Prostate gland (tissue), 2 donors: ENCODE data around the gene MYOCD. TPM values are rescaled to one million over a fixed set of nuclear protein-coding genes. Genes with fewer than 3 reads are reported as not detected.

Source experiments
- DNase-seq: peaks from one replicate; pipeline ENCODE4 v3.0.0-alpha.2; 2019; ENCODE audit warnings: low spot score
- H3K27ac ChIP-seq, 2 donors: fragments of 200-600 bp; sonication (generic); 2 replicates each; pipeline ENCODE4 v1.5.1; 2017 to 2019
- H3K27me3 ChIP-seq: fragments of 200-600 bp; sonication (generic); replicated peaks from 2 replicates; pipeline ENCODE4 v1.5.1; 2019; ENCODE audit not compliant: insufficient read depth
- H3K36me3 ChIP-seq, 2 donors: fragments of 200-600 bp; sonication (generic); 1 replicate in 1 of 2; 2 replicates in 1 of 2; pipeline versions ENCODE4 v1.5.1 to v1.8.1; 2017 to 2019
- H3K4me1 ChIP-seq: fragments of 200-600 bp; sonication (generic); replicated peaks from 2 replicates; pipeline ENCODE4 v1.5.1; 2019
- H3K4me3 ChIP-seq, 2 donors: fragments of 200-600 bp; sonication (generic); 2 replicates each; pipeline ENCODE4 v1.5.1; 2017 to 2019
- H3K9me3 ChIP-seq: fragments of 200-600 bp; sonication (generic); 2 replicates; pipeline ENCODE4 v1.5.1; 2017
- CTCF ChIP-seq, 4 experiments: fragments of 200-600 bp in 2 of 4; fragments of 450-650 bp in 2 of 4; sonication (generic) in 2 of 4; IDR thresholded peaks; 1 replicate in 3 of 4; 2 replicates in 1 of 4; pipeline ENCODE4 v1.5.1; 2016 to 2019; ENCODE audit warnings: antibody characterized with exemption in 4 of 4, mild to moderate bottlenecking in 2 of 4, moderate library complexity in 2 of 4
- POLR2A ChIP-seq: fragments of 450-650 bp; IDR thresholded peaks from one replicate; pipeline ENCODE4 v1.6.1; 2016; ENCODE audit warnings: antibody characterized with exemption, mild to moderate bottlenecking
- POLR2AphosphoS5 ChIP-seq: sonication (generic); formaldehyde crosslinking; IDR thresholded peaks from one replicate; pipeline ENCODE4 v1.6.1; 2017; ENCODE audit warnings: antibody characterized with exemption
- WGBS: methylation state at CpG from one replicate; pipeline ENCODE4 v1.1.5; 2018; 5-methylcytosine and 5-hydroxymethylcytosine counted together
- intact Hi-C: fragments of 100-400 bp; cut with DNase I; formaldehyde crosslinking; loops from one replicate; pipeline ENCODE4 v1.14.2; 2022
- total RNA-seq, 2 donors: library from RNA; depleted of rRNA; stranded (reverse); fragments of >200 nt; gene quantifications; one replicate each; pipeline ENCODE4 v1.1.0, GENCODE V29; 2016

The MYOCD gene
- total RNA-seq, 2 donors from 2014 or later = 8.5 to 43.8 TPM

DNA sequence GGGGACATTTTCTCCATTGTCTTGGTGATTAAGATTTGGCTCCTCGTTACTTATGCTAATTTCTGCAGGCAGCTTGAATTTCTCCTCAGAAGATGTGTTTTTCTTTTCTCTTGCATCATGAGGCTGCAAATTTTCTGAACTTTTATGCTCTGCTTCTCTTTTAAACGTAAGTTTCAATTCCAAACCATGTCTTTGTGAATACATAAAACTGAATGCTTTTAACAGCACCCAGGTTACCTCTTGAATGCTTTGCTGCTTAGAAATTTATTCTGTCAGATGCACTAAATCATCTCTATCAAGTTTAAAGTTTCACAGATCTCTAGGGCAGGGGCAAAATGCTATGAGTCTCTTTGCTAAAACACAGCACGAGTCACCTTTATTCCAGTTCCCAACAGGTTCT is 143.0 kb downstream of the MYOCD start:
- Histone ChIP-seq H3K4me1 (no peaks in the 10 kb centered on the region), H3K36me3 (no peaks in the 10 kb centered on the region), H3K9me3 (no peaks in the 10 kb centered on the region), H3K27ac (no peak overlapping the region), H3K4me3 (no peak overlapping the region), H3K27me3 (no peaks in the 10 kb centered on the region)
- no peak for DNase-seq
- TF ChIP-seq POLR2A (no peak), CTCF (IDR thresholded peaks at IDR 0.05) (no peak), POLR2AphosphoS5 (no peak)
- intact Hi-C loops = no loop called here
- 93% methylated on average over 3 of the region's 3 CpGs for WGBS

- Histone ChIP-seq H3K27ac (no peak overlapping the region), H3K27me3 (no peaks in the 10 kb centered on the region), H3K36me3 (no peaks in the 10 kb centered on the region), H3K4me1 (no peaks in the 10 kb centered on the region), H3K4me3 (no peak overlapping the region), H3K9me3 (no peaks in the 10 kb centered on the region)
- intact Hi-C loops = no loop called here
- no peak for TF ChIP-seq CTCF (IDR thresholded peaks at IDR 0.05)
- TF ChIP-seq POLR2A = no peak
- TF ChIP-seq POLR2AphosphoS5 = no peak
- no peak for DNase-seq
- WGBS = 74% methylated on average over 5 of the region's 5 CpGs
Measured at GRCh38 chr17:12812877-12813276, 147.2 kb downstream of the MYOCD start.

DNA sequence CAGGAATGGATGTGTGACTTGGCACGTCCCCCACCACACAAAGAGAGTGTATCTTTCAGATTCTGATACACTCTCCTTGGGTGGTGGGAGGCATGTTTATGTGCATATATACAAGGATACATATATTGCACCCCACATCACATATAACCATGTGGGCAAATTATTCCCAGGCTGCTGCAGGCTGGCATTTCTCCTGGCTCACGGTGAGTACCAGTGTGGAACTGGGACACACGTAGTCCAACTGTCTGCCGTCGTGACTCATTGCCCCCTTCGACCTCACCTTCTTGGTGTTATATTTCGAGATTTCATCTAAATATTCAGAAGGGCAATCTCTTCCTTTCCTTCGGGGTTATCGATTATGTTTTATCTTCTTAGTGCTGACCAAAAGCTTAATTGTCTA is 148.0 kb downstream of the MYOCD start:
- Histone ChIP-seq H3K27me3 (no peaks in the 10 kb centered on the region), H3K9me3 (no peaks in the 10 kb centered on the region), H3K4me1 (no peaks in the 10 kb centered on the region), H3K27ac (no peak overlapping the region), H3K36me3 (no peaks in the 10 kb centered on the region), H3K4me3 (no peak overlapping the region)
- intact Hi-C loops = no loop called here
- WGBS = 96% methylated on average over 9 of the region's 9 CpGs
- no peak for DNase-seq
- TF ChIP-seq POLR2AphosphoS5 (no peak), POLR2A (no peak), CTCF (IDR thresholded peaks at IDR 0.05) (no peak)

- H3K27ac ChIP-seq = no peak overlapping the region
- H3K4me3 ChIP-seq = no peak overlapping the region
- no peak for TF ChIP-seq POLR2A
- no peak for TF ChIP-seq POLR2AphosphoS5
- TF ChIP-seq CTCF (IDR thresholded peaks at IDR 0.05) = no peak
- no peaks in the 10 kb centered on the region for H3K4me1 ChIP-seq
- intact Hi-C loops = no loop called here
- WGBS = 70% methylated on average over 2 of the region's 2 CpGs
- H3K9me3 ChIP-seq = no peaks in the 10 kb centered on the region
- H3K36me3 ChIP-seq = no peaks in the 10 kb centered on the region
- H3K27me3 ChIP-seq = no peaks in the 10 kb centered on the region
- no peak for DNase-seq
Measured at GRCh38 chr17:12814718-12815117, 149.0 kb downstream of the MYOCD start.

DNA sequence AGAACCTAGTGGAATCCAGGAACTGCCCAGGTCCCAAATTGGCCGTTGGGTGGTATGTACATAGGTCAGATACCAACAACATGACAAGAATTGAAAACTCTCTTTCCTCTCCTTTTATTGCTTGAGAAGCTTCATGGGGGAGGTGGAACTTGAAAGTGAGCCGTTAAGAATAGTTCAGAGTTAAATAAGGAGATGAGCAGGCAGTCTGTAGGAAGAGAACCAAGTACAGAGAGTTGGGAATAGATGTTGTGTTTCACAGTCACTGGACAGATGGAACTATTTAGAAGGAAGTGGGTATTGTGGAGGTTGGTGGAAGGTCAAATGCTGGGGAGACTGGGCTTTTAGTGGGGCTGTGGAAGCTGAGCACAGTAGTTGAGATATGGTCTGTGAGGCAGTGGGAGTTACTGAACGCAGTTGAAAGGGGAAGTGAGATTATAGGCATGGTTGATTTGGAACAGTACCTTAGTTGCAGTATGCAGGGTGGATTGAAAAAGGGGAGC is 150.0 kb downstream of the MYOCD start:
- Histone ChIP-seq H3K36me3 (no peaks in the 10 kb centered on the region), H3K9me3 (no peaks in the 10 kb centered on the region), H3K27me3 (no peaks in the 10 kb centered on the region), H3K27ac (no peak overlapping the region), H3K4me1 (no peaks in the 10 kb centered on the region), H3K4me3 (no peak overlapping the region)
- intact Hi-C loops = no loop called here
- WGBS = 65% methylated on average over 3 of the region's 3 CpGs
- DNase-seq = no peak
- no peak for TF ChIP-seq CTCF (IDR thresholded peaks at IDR 0.05)
- no peak for TF ChIP-seq POLR2A
- no peak for TF ChIP-seq POLR2AphosphoS5

Other genes with a start within 250 kb of the MYOCD start
- gene ARHGAP44, start 123.6 kb downstream of the MYOCD start, total RNA-seq = 10 to 100 TPM in 1 of 2 donors, 1 to 10 TPM in 1; 7.5 to 15.7 TPM